Esophagus muscularis mucosa (tissue), 4 donors: ENCODE data around the gene BLM. TPM values are rescaled to one million over a fixed set of nuclear protein-coding genes. Genes with fewer than 3 reads are reported as not detected.

Experiments
- DNase-seq: peaks from one replicate; pipeline ENCODE4 v3.0.0-alpha.2; 2017; ENCODE audit errors: extremely low spot score
- H3K27ac ChIP-seq, 4 donors: fragments of 200-600 bp; sonication (generic); replicated peaks in 1 of 4; 1 replicate in 3 of 4; 2 replicates in 1 of 4; pipeline ENCODE4 v1.5.1; 2016 to 2019; ENCODE audit warnings: mild to moderate bottlenecking in 1 of 4
- H3K27me3 ChIP-seq, 4 donors: fragments of 200-600 bp; sonication (generic); one replicate each; pipeline versions ENCODE4 v1.5.1 to v1.6.0; 2016 to 2019
- H3K36me3 ChIP-seq, 4 donors: fragments of 200-600 bp; sonication (generic); one replicate each; pipeline ENCODE4 v1.5.1; 2016 to 2019
- H3K4me1 ChIP-seq, 4 donors: fragments of 200-600 bp; sonication (generic); one replicate each; pipeline ENCODE4 v1.5.1; 2016 to 2019
- H3K4me3 ChIP-seq, 4 donors: fragments of 200-600 bp; sonication (generic); 1 replicate in 2 of 4; 2 replicates in 2 of 4; pipeline ENCODE4 v1.5.1; 2016 to 2019; ENCODE audit warnings: mild to moderate bottlenecking in 4 of 4, moderate library complexity in 1 of 4
- H3K9me3 ChIP-seq, 4 donors: fragments of 200-600 bp; sonication (generic); 1 replicate in 3 of 4; 2 replicates in 1 of 4; pipeline ENCODE4 v1.5.1; 2016 to 2019
- CTCF ChIP-seq, 3 experiments: fragments of 200-600 bp in 2 of 3; fragments of 450-650 bp in 1 of 3; sonication (generic) in 2 of 3; IDR thresholded peaks; one replicate each; pipeline ENCODE4 v1.5.1; 2017 to 2019; ENCODE audit warnings: antibody characterized with exemption in 3 of 3, mild to moderate bottlenecking in 2 of 3, moderate library complexity in 1 of 3
- EP300 ChIP-seq: sonication (generic); formaldehyde crosslinking; IDR thresholded peaks from one replicate; pipeline ENCODE4 v1.6.1; 2017; ENCODE audit warnings: antibody characterized with exemption
- POLR2A ChIP-seq: fragments of 450-650 bp; IDR thresholded peaks from one replicate; pipeline ENCODE4 v1.6.1; 2017; ENCODE audit warnings: antibody characterized with exemption, moderate library complexity, mild to moderate bottlenecking, low read depth
- POLR2AphosphoS5 ChIP-seq, 2 donors: sonication (generic); formaldehyde crosslinking; IDR thresholded peaks; one replicate each; pipeline ENCODE4 v1.6.1; 2017; ENCODE audit warnings: antibody characterized with exemption in 2 of 2
- WGBS: methylation state at CpG from one replicate; pipeline ENCODE4 v1.1.5; 2018; 5-methylcytosine and 5-hydroxymethylcytosine counted together
- intact Hi-C: fragments of 100-400 bp; cut with DNase I; formaldehyde crosslinking; loops from one replicate; pipeline ENCODE4 v1.15.1; 2023
- total RNA-seq, 4 donors: library from RNA; depleted of rRNA; stranded (reverse); fragments of >200 nt; gene quantifications; one replicate each; pipeline versions ENCODE4 v1.1.0 to v1.2.1, GENCODE V29; 2016

The BLM gene
- total RNA-seq, 4 donors from 2014 or later: under 0.01 to 1.5 (median 0.73) TPM

DNA sequence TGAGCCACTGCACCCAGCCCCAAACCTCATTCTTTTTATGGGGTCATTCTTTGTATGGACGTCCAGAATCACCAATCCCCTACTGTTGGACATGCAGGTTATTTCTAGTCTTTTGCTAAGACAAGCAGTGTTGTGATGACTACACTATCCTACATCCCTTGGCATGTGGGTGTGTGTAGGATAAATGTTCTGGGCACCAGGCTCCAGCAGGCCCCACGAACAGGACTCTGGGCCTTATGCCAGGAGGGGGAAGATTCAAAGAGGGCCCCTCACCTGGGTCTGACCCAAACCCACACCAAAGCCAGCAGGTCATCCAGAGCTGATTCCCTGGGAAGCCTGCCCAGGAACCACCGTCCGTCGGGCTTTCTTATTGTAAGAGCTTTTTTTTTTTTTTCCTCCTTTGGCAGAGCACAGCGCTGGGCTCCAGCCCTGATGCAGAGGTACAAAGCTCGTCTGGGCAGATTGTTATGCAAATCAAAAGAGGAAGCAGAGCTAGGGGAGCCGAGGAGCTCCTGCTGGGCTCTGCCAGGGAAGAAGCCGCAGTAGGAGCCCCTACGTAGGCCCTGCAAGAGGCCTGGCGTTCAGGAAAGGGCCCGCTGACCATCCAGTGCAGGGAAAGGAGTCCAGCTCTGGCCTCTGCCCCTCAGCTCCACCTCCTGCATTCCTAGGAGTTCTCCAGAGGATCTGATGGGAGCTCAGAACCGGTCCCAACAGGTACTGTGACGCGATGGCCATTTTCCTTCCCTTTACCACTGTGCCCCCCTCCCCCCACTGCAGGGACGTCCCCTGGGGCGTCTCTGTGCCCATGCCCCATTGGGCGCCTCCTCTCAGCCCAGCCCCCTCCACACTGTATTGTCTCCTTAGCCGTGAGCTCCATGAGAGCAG, 122.3 kb downstream of the BLM start:
- no peaks in the 10 kb centered on the region for H3K36me3 ChIP-seq
- no peaks in the 10 kb centered on the region for H3K27me3 ChIP-seq
- no peaks in the 10 kb centered on the region for H3K9me3 ChIP-seq
- TF ChIP-seq POLR2A (no peak), EP300 (no peak), CTCF (IDR thresholded peaks at IDR 0.05) (no peak), POLR2AphosphoS5 (IDR thresholded peaks at IDR 0.05) (no peak)
- H3K27ac ChIP-seq: peak overlapping the region in 1 of 4 donors; percentile 28
- intact Hi-C loops: no loop called here
- H3K4me3 ChIP-seq: peak overlapping the region in 1 of 4 donors; percentile 14
- peaks cover 0 to 4% (median 0%) of the 10 kb centered on the region in 4 donors for H3K4me1 ChIP-seq
- no peak for DNase-seq
- 58% methylated on average over 19 of the region's 19 CpGs for WGBS

GRCh38 chr15:90840157-90840855, 123.2 kb downstream of the BLM start:
- Histone ChIP-seq H3K36me3 (no peaks in the 10 kb centered on the region), H3K9me3 (no peaks in the 10 kb centered on the region), H3K4me3 (no peak overlapping the region), H3K4me1 (peaks cover 0 to 4% (median 0%) of the 10 kb centered on the region in 4 donors), H3K27ac (no peak overlapping the region), H3K27me3 (no peaks in the 10 kb centered on the region)
- WGBS: 97% methylated on average over 17 of the region's 18 CpGs
- intact Hi-C loops: no loop called here
- TF ChIP-seq POLR2A (no peak), POLR2AphosphoS5 (IDR thresholded peaks at IDR 0.05) (no peak), EP300 (no peak), CTCF (IDR thresholded peaks at IDR 0.05) (no peak)
- no peak for DNase-seq

DNA sequence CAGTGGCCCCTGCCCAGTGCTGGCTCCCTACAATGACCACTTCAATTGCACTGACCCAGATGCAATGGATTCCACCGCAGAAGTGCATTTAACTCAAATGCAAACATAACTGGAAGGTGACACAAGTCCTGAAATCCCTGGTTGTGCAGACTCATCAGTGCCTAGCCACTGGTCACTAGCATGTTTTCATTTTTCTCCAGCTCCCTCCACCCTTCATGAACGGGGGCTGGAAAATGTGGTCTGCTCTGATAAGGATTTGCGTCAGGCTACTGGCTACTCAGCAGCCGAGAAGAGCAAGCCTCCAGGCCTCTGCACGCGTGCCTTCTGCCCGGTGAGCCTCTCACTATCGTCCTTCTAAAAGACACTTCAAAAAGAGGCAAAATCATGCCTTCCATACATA, 123.8 kb downstream of the BLM start:
- no peak overlapping the region for H3K27ac ChIP-seq

GRCh38 chr15:90844696-90845095, 127.5 kb downstream of the BLM start:
- H3K27me3 ChIP-seq: no peaks in the 10 kb centered on the region
- intact Hi-C loops: no loop called here
- 79% methylated on average over 5 of the region's 5 CpGs for WGBS
- no peaks in the 10 kb centered on the region for H3K4me1 ChIP-seq
- no peak overlapping the region for H3K4me3 ChIP-seq
- DNase-seq: no peak
- no peak overlapping the region for H3K27ac ChIP-seq
- no peaks in the 10 kb centered on the region for H3K9me3 ChIP-seq
- H3K36me3 ChIP-seq: no peaks in the 10 kb centered on the region
- TF ChIP-seq POLR2AphosphoS5 (IDR thresholded peaks at IDR 0.05) (no peak), CTCF (IDR thresholded peaks at IDR 0.05) (no peak)

More for the DNA sequence above, 123.8 kb downstream of the BLM start:
- intact Hi-C loops: no loop called here
- DNase-seq: no peak
- Histone ChIP-seq H3K4me1 (peaks cover 0 to 3% (median 0%) of the 10 kb centered on the region in 4 donors), H3K36me3 (no peaks in the 10 kb centered on the region), H3K4me3 (no peak overlapping the region), H3K27me3 (no peaks in the 10 kb centered on the region), H3K9me3 (no peaks in the 10 kb centered on the region)
- TF ChIP-seq POLR2A (no peak), EP300 (no peak), CTCF (IDR thresholded peaks at IDR 0.05) (no peak), POLR2AphosphoS5 (IDR thresholded peaks at IDR 0.05) (no peak)
- WGBS: 92% methylated on average over 8 of the region's 8 CpGs
